ENCODE results near the gene GMPPA.

The GMPPA gene

DNA sequence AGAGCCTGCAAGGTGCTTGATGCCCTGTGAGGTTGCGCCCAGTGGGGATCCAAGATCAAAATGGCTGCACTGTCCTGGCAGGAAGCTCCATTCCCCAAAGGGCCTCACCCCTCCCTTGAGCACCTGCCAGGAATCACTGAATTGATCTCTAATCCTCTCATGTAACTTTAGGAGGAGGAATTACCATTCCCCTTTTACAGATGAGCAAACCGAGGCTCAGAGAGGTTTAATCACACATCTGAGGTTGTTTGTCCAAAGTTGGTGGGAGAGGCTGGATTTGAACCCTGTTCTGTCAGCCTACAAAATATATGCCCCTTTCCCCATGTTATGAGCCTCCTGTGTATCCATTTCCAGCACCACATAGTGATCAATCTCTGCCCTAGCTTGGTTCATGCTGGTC lies 26.1 kb downstream of the GMPPA start:
- TF ChIP-seq, protein P1, sequence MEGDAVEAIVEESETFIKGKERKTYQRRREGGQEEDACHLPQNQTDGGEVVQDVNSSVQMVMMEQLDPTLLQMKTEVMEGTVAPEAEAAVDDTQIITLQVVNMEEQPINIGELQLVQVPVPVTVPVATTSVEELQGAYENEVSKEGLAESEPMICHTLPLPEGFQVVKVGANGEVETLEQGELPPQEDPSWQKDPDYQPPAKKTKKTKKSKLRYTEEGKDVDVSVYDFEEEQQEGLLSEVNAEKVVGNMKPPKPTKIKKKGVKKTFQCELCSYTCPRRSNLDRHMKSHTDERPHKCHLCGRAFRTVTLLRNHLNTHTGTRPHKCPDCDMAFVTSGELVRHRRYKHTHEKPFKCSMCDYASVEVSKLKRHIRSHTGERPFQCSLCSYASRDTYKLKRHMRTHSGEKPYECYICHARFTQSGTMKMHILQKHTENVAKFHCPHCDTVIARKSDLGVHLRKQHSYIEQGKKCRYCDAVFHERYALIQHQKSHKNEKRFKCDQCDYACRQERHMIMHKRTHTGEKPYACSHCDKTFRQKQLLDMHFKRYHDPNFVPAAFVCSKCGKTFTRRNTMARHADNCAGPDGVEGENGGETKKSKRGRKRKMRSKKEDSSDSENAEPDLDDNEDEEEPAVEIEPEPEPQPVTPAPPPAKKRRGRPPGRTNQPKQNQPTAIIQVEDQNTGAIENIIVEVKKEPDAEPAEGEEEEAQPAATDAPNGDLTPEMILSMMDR (conservative IDR thresholded peaks at IDR 0.05; ENCODE audit: low read depth, low read length): no peak
- H3K4me3 ChIP-seq (ENCODE audit: low read length): no peak overlapping the region
- no peak for DNase-seq (ENCODE audit: low read depth)

DNA sequence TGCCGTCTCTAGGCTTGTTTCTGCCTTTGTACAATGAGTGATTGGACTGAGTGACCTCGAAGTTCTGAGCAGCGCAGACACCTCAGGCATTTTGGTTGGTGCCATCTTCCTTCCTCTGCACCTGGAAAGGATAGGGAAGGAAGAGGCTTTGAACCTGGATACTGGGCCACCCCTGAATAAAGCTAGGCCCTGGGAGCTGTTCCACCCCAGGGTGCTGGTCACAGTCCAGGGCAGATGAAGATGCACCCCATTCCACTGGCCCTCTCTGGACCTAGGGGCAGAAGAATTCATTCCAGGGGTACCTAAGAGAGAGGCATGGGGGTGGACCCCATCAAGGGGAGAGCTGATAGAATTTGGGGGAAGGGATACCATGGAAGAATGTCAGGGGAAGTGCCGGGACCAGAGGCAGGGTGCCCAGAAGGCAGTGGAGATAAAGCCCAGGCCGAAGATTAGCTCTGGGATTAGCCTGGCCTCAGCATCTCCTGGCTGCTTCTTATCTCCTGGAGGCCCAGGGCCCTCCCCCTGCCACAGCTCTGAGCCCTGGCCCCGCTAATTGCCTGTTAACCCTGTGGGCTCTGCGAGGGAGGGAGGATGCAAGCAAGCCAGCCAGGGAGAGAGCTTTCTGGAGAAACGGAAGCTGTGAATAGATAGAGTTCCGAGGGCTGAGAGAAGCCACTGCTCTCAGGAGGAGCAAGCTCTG lies 27.0 kb downstream of the GMPPA start:
- TF ChIP-seq, protein P1 (conservative IDR thresholded peaks at IDR 0.05; ENCODE audit: low read depth, low read length): no peak
- H3K4me3 ChIP-seq (ENCODE audit: low read length): no peak overlapping the region
- DNase-seq (ENCODE audit: low read depth): no peak

DNA sequence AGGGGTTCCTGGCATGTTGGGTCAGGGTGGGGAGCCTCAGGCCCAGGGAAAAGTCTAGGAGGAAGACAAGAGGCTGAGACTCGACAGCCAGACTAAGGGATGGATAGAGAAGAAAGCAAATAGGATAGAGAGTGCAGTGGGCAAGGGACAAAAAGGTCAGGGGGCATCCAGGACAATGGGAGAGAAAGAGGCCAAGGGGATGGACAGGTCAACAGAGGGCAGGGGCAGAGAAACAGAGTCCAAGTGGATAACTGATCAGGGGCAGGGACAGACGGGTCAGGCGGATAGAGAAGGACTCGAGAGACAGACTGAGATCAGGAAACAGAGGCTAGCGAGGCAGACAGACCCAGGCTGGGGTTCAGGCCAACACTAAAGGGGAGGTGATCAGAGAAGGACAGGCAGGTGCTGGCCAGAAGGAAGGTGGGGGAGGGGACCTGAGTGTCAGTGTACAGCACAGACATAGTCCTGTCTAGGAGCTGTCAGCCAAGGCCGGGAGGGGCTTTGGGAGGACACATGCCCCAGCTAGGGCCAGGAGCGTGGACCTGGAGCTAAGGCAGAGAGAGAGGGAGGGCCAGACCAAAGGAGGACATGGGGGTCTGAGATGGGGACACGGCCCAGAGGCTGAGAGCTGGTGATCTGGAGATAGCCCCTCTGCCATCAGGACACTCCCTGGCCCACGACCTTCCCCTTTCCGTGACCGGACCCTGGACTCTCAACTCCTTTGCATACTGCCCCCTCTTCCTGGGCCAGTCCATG lies 27.8 kb downstream of the GMPPA start:
- TF ChIP-seq, protein P1 (conservative IDR thresholded peaks at IDR 0.05; ENCODE audit: low read depth, low read length): no peak
- H3K4me3 ChIP-seq (ENCODE audit: low read length): no peak overlapping the region
- DNase-seq (ENCODE audit: low read depth): no peak

DNA sequence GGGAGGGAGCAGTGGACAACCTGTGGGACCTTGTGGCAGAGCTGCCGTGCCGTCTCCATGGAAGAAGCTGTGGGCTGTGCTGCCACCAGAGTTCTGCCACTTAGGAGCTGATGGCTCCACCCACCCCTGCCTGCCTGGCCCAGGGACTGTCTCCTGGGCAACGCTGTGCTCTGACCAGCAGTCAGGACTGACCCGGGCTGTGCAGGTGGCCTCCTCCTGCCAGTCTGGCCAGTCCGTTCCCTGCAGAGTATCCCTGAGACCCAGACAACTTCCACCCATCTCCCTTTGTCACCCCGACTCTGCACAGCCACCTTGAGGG lies 28.3 kb downstream of the GMPPA start:
- TF ChIP-seq, protein P1 (conservative IDR thresholded peaks at IDR 0.05; ENCODE audit: low read depth, low read length): no peak
- DNase-seq (ENCODE audit: low read depth): no peak

DNA sequence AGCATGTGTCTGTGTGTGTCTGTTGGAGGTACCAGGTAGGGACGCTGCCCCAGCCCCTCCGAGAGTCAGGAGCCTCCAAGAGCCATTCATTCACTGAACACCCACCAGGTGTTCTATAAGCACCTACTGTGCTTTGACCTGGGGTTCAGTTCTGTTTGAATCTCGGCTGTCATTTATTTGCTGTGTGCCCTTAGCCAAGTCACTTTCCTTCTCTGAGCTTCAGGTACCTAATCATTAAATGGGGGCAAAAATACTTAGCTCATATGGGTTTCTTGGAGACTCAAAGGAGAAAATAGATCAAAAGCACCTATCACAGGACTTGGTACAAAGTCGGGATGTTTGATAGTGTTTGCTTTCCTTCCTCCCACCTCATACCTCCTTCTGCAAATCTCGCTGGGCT lies 28.8 kb downstream of the GMPPA start:
- TF ChIP-seq, protein P1 (conservative IDR thresholded peaks at IDR 0.05; ENCODE audit: low read depth, low read length): no peak
- DNase-seq (ENCODE audit: low read depth): no peak
- H3K4me3 ChIP-seq (ENCODE audit: low read length): no peak overlapping the region

More for the DNA sequence above, 28.3 kb downstream of the GMPPA start:
- no peak overlapping the region for H3K4me3 ChIP-seq (ENCODE audit: low read length)

DNA sequence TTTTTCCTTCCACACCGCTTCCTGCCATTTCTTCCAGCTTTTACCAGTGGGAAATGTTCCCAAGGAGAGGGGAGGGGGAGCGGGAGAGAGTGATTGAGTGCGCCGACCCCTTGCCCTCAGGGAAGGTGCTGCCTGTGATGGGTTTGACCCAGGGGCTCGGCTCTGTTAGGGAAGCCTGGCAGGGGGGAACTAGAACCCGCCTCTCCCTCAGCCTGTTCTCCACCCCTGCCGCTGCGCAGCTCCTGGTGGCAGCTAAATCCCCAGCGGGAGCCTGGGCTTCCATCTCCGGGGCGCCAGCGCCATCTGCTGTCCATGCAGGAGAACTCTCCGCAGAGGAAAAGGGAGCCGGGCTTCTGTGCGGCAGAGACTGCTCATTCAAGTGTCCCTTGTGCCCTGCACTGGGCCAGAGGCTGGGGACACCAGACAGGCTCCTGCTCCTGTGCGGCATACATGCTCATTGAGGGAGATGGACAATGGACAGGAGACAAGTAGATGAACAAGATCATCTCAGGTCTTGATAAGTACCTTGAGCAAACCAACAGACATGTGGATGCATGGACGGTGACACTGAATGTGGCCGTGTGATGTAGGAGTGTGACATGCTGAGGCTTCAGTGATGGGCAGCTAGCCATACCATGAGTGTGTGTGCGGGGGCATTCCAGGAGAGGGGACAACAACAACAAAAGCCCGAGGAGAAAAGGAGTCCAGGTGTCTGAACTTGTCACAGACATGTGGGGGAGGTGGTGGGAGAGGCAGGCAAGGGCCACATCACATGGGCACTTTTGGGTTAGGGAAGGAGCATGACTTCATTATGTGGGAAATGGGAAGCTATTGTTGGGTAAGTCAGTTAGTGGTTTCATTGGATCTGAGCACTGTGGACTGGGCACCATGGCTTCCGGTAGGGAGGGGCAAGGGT lies 31.6 kb downstream of the GMPPA start:
- H3K4me3 ChIP-seq (ENCODE audit: low read length): peak overlapping the region; percentile 18
- TF ChIP-seq, protein P1 (conservative IDR thresholded peaks at IDR 0.05; ENCODE audit: low read depth, low read length): peak; percentile 94
- DNase-seq (ENCODE audit: low read depth): no peak

Data from retinal pigment epithelial cell (primary cell).